Thyroid gland (tissue), 4 donors: Measurements from ENCODE around the gene HPN. TPM values are rescaled to one million over a fixed set of nuclear protein-coding genes. Genes with fewer than 3 reads are reported as not detected.

Experiments used
- DNase-seq, 2 donors: peaks; one replicate each; pipeline ENCODE4 v3.0.0-alpha.2; 2019
- H3K27ac ChIP-seq, 3 donors: fragments of 200-600 bp; sonication (generic); 1 replicate in 2 of 3; 2 replicates in 1 of 3; pipeline ENCODE4 v1.5.1; 2016 to 2019; ENCODE audit warnings: mild to moderate bottlenecking in 1 of 3, moderate library complexity in 1 of 3
- H3K27me3 ChIP-seq: fragments of 200-600 bp; sonication (generic); one replicate; pipeline ENCODE4 v1.5.1; 2019
- H3K36me3 ChIP-seq, 2 donors: fragments of 200-600 bp; sonication (generic); one replicate each; pipeline ENCODE4 v1.5.1; 2016 to 2019
- H3K4me1 ChIP-seq, 2 donors: fragments of 200-600 bp; sonication (generic); one replicate each; pipeline ENCODE4 v1.5.1; 2017 to 2019
- H3K4me3 ChIP-seq, 3 donors: fragments of 200-600 bp; sonication (generic); replicated peaks in 1 of 3; 1 replicate in 2 of 3; 2 replicates in 1 of 3; pipeline ENCODE4 v1.5.1; 2016; ENCODE audit warnings: mild to moderate bottlenecking in 1 of 3
- H3K9me3 ChIP-seq: fragments of 200-600 bp; sonication (generic); one replicate; pipeline ENCODE4 v1.5.1; 2017
- CTCF ChIP-seq, 6 experiments: fragments of 200-600 bp in 3 of 6; fragments of 450-650 bp in 3 of 6; sonication (generic) in 3 of 6; IDR thresholded peaks; one replicate each; pipeline ENCODE4 v1.5.1; 2016 to 2019; ENCODE audit warnings: antibody characterized with exemption in 6 of 6, mild to moderate bottlenecking in 2 of 6, inconsistent platforms in 1 of 6, moderate library complexity in 1 of 6
- POLR2A ChIP-seq, 2 donors: fragments of 450-650 bp; IDR thresholded peaks; one replicate each; pipeline ENCODE4 v1.6.1; 2017; ENCODE audit warnings: antibody characterized with exemption in 2 of 2, mild to moderate bottlenecking in 2 of 2, moderate library complexity in 1 of 2
- WGBS, 2 donors: methylation state at CpG; one replicate each; pipeline ENCODE4 v1.1.5; 2017; 5-methylcytosine and 5-hydroxymethylcytosine counted together
- intact Hi-C: fragments of 100-400 bp; cut with DNase I; formaldehyde crosslinking; loops from one replicate; pipeline ENCODE4 v1.15.1; 2023
- total RNA-seq, 4 donors: library from RNA; depleted of rRNA; stranded (reverse); fragments of >200 nt; gene quantifications; one replicate each; pipeline ENCODE4 v1.2.3, GENCODE V29; 2016

Gene HPN
- total RNA-seq, 4 donors from 2014 or later, result 16.3 to 19.3 (median 17.9) TPM

GRCh38 chr19:35061583-35062373 is 20.3 kb downstream of the HPN start:
- TF ChIP-seq POLR2A (IDR thresholded peaks at IDR 0.05) (no peak), CTCF (IDR thresholded peaks at IDR 0.05) (no peak)
- WGBS, 2 donors, result 86 to 88% methylated on average over 7 of the region's 7 CpGs
- H3K9me3 ChIP-seq, result no peaks in the 10 kb centered on the region
- H3K4me3 ChIP-seq, result no peak overlapping the region
- no peak for DNase-seq
- intact Hi-C loops, result no loop called here
- H3K36me3 ChIP-seq, result no peaks in the 10 kb centered on the region
- no peaks in the 10 kb centered on the region for H3K4me1 ChIP-seq
- H3K27ac ChIP-seq, result no peak overlapping the region
- H3K27me3 ChIP-seq, result no peaks in the 10 kb centered on the region

GRCh38 chr19:35062942-35063341 is 21.4 kb downstream of the HPN start:
- H3K27ac ChIP-seq, result no peak overlapping the region
- 84 to 90% methylated on average over 7 of the region's 7 CpGs for WGBS, 2 donors
- no peaks in the 10 kb centered on the region for H3K9me3 ChIP-seq
- H3K27me3 ChIP-seq, result no peaks in the 10 kb centered on the region
- intact Hi-C loops, result no loop called here
- no peak for DNase-seq
- no peaks in the 10 kb centered on the region for H3K4me1 ChIP-seq
- H3K36me3 ChIP-seq, result no peaks in the 10 kb centered on the region
- TF ChIP-seq CTCF (IDR thresholded peaks at IDR 0.05) (no peak), POLR2A (IDR thresholded peaks at IDR 0.05) (no peak)
- no peak overlapping the region for H3K4me3 ChIP-seq

GRCh38 chr19:35063940-35064818 is 22.7 kb downstream of the HPN start:
- Histone ChIP-seq H3K27ac (no peak overlapping the region), H3K4me3 (no peak overlapping the region), H3K36me3 (no peaks in the 10 kb centered on the region), H3K4me1 (no peaks in the 10 kb centered on the region), H3K9me3 (no peaks in the 10 kb centered on the region), H3K27me3 (no peaks in the 10 kb centered on the region)
- TF ChIP-seq CTCF (IDR thresholded peaks at IDR 0.05) (no peak), POLR2A (IDR thresholded peaks at IDR 0.05) (no peak)
- intact Hi-C loops, result no loop called here
- DNase-seq, result no peak
- 86 to 87% methylated on average over 10 of the region's 10 CpGs for WGBS, 2 donors

GRCh38 chr19:35065574-35065973 is 24.1 kb downstream of the HPN start:
- Histone ChIP-seq H3K4me3 (no peak overlapping the region), H3K9me3 (no peaks in the 10 kb centered on the region), H3K4me1 (no peaks in the 10 kb centered on the region), H3K27me3 (no peaks in the 10 kb centered on the region), H3K36me3 (no peaks in the 10 kb centered on the region), H3K27ac (no peak overlapping the region)
- DNase-seq, result no peak
- intact Hi-C loops, result no loop called here
- 87 to 90% methylated on average over 7 of the region's 10 CpGs for WGBS, 2 donors
- TF ChIP-seq POLR2A (IDR thresholded peaks at IDR 0.05), result no peak
- no peak for TF ChIP-seq CTCF (IDR thresholded peaks at IDR 0.05)

- no peak for TF ChIP-seq CTCF (IDR thresholded peaks at IDR 0.05)
- DNase-seq, result no peak
- WGBS, 2 donors, result 86 to 95% methylated on average over 15 of the region's 15 CpGs
- Histone ChIP-seq H3K4me1 (no peaks in the 10 kb centered on the region), H3K4me3 (no peak overlapping the region), H3K27me3 (no peaks in the 10 kb centered on the region), H3K36me3 (no peaks in the 10 kb centered on the region), H3K9me3 (no peaks in the 10 kb centered on the region), H3K27ac (no peak overlapping the region)
- intact Hi-C loops, result no loop called here
Observed at GRCh38 chr19:35066121-35066520, 24.6 kb downstream of the HPN start.
